Activated naive CD8-positive, alpha-beta T cell (primary cell): ENCODE measurements around the gene CCR5.

Experiments
- H3K27ac Mint-ChIP-seq: one replicate; pipeline ENCODE4 v1.8.0; 2021; ENCODE audit warnings: mixed read lengths
- H3K27me3 Mint-ChIP-seq: one replicate; pipeline ENCODE4 v1.8.0; 2021; ENCODE audit warnings: mixed read lengths
- H3K36me3 Mint-ChIP-seq: one replicate; pipeline ENCODE4 v1.8.0; 2021; ENCODE audit warnings: mixed read lengths
- H3K4me1 Mint-ChIP-seq: one replicate; pipeline ENCODE4 v1.8.0; 2021; ENCODE audit warnings: low read depth, mixed read lengths
- H3K4me3 Mint-ChIP-seq: one replicate; pipeline ENCODE4 v1.8.0; 2021; ENCODE audit warnings: mild to moderate bottlenecking, mixed read lengths
- H3K9me3 Mint-ChIP-seq: one replicate; pipeline ENCODE4 v1.8.0; 2021; ENCODE audit warnings: low read depth, mixed read lengths

CCR5 gene

DNA sequence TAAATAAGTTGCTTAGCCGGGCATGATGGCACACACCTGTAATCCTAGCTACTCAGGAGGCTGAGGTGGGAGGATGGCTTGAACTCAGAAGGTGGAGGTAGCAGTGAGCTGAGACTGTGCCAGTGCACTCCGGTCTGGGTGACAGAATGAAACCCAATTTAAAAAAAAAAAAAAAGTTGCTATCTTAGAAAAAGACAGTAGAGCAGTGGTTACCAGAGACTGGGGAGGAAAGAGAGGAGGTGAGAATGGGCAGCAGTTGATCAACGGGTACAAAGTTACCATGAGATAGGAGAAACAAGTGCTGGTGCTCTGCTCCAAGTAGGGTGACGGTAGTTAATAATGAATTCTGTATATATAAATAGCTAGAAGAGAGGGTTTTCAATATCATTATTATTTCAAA is 17.7 kb upstream of the CCR5 start:
- Mint-ChIP-seq H3K27ac (peak overlapping the region; percentile 23), H3K27me3 (peaks cover 7% of the 10 kb centered on the region), H3K36me3 (peaks cover 14% of the 10 kb centered on the region)

DNA sequence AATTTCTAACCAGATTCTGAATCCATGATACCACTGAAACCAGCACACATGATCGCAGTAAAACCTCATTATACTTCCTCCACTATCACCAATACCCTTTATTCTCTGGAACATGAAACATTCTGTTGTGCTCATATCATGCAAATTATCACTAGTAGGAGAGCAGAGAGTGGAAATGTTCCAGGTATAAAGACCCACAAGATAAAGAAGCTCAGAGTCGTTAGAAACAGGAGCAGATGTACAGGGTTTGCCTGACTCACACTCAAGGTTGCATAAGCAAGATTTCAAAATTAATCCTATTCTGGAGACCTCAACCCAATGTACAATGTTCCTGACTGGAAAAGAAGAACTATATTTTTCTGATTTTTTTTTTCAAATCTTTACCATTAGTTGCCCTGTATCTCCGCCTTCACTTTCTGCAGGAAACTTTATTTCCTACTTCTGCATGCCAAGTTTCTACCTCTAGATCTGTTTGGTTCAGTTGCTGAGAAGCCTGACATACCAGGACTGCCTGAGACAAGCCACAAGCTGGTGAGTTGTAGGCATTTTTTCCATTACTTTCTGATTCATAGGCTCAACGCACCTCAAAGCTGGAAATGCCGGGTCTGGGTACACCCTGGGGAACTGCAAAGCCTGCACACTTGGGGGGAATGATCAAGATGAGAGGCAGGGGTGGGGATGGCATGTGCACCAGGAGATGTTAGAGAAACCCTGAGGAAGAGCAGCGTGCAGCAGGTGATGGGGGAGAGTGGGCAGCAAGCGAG is 16.9 kb upstream of the CCR5 start, which contains the start of gene CCR2:
CCR2 (plus strand) TSS at position 465 of the 764 bp plus-strand sequence. CDS start 3,417 bp downstream, outside the sequence.
- peaks cover 7% of the 10 kb centered on the region for H3K27me3 Mint-ChIP-seq
- H3K27ac Mint-ChIP-seq: peak within 1 kb of the TSS; percentile 66
- H3K4me1 Mint-ChIP-seq: peaks cover 70% of the 10 kb centered on the region
- H3K4me3 Mint-ChIP-seq: peak within 1 kb of the TSS; percentile 62
- H3K9me3 Mint-ChIP-seq: peaks cover under 1% of the 10 kb centered on the region
- peaks cover 10% of the 10 kb centered on the region for H3K36me3 Mint-ChIP-seq

More for the DNA sequence above, 17.7 kb upstream of the CCR5 start:
- H3K4me1 Mint-ChIP-seq: peaks cover 78% of the 10 kb centered on the region
- H3K9me3 Mint-ChIP-seq: peaks cover 5% of the 10 kb centered on the region
- H3K4me3 Mint-ChIP-seq: peak overlapping the region; percentile 36

DNA sequence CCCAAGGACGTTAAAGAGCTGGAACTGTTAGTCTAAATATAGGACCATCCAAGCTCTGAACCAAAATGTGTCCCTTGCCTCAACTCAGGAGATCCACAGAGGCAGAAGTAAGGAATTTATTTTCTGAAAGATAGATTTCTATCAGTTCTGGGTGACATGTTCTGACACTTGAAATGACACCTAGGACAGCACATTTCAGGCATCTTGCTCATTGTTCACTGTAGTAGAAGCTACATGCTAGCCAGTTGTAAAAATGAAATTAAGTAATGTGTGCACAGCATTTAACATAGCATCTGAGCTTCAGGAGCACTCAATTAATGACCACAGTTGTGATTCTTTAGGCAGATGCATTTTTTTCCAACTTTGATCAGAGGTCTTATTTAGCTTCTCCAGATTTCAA is 16.3 kb upstream of the CCR5 start:
- peaks cover 65% of the 10 kb centered on the region for H3K4me1 Mint-ChIP-seq
- peaks cover 10% of the 10 kb centered on the region for H3K36me3 Mint-ChIP-seq
- H3K27me3 Mint-ChIP-seq: peaks cover 7% of the 10 kb centered on the region
- no peaks in the 10 kb centered on the region for H3K9me3 Mint-ChIP-seq
- H3K4me3 Mint-ChIP-seq: peak overlapping the region; percentile 62
- H3K27ac Mint-ChIP-seq: peak overlapping the region; percentile 66

DNA sequence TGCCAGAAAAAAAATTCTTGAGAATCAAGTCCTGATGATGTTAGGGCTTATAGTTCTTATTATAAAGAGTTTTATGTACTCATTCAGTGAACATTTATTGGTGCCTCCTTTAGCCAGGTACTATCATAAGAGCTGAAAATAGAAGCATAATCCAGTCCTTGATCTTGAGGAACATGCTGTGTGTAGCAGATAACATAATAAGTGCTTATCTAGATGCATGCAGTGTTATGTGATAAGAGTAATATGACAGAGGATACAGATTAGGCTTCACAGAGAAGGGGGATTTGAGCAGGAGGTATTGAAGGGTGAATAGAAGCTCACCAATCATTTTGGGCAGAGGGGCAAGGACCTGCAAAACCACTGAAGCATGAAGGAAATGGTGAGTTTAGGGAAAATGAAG is 15.8 kb upstream of the CCR5 start:
- Mint-ChIP-seq H3K4me3 (peak overlapping the region; percentile 27), H3K9me3 (no peaks in the 10 kb centered on the region), H3K36me3 (peaks cover 10% of the 10 kb centered on the region), H3K27ac (peak overlapping the region; percentile 52), H3K27me3 (peaks cover 7% of the 10 kb centered on the region), H3K4me1 (peaks cover 60% of the 10 kb centered on the region)

DNA sequence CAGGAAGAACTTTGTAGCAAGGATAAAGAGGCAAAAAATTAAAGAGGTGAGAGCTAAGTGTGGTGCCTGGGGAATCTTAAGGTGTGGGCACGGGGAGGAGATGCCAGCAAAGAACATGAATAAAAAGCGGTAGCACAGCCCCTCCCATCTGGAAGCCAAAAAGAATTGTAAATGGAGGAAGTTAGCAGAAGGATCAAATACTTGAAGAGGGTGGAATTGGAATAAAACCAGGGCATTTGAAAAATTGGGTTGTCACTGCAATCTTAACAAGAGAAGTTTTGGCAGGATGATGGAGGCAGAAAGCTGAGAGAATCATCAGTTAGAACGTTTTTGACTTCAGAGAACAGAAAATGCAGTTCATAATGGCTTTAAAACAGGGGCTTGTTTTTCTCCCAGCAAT is 14.5 kb upstream of the CCR5 start:
- H3K9me3 Mint-ChIP-seq: no peaks in the 10 kb centered on the region
- peaks cover 51% of the 10 kb centered on the region for H3K4me1 Mint-ChIP-seq
- no peak overlapping the region for H3K27ac Mint-ChIP-seq
- no peak overlapping the region for H3K4me3 Mint-ChIP-seq
- peaks cover 7% of the 10 kb centered on the region for H3K27me3 Mint-ChIP-seq
- peaks cover 10% of the 10 kb centered on the region for H3K36me3 Mint-ChIP-seq

DNA sequence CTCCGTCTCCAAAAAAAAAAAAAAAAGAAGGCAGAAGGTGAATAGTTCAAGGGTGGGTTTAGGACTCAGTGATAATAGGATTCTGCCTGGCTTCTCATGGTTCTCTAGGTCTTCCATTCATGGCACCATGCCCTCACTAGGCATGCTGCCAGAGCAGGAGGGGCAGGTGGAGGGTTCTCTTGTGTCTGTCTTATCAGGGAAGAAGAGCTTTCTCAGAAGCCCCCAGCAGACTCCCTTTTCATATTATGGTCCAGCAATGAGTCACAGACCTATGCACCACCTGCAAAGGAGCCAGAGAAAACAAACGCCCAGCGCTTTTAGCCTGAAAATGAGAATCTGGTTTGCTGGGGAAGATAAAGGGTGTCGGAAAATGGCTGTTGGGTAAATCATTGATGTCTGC is 13.8 kb upstream of the CCR5 start:
- Mint-ChIP-seq H3K9me3 (no peaks in the 10 kb centered on the region), H3K36me3 (peaks cover 10% of the 10 kb centered on the region), H3K27me3 (peaks cover 7% of the 10 kb centered on the region), H3K4me1 (peaks cover 45% of the 10 kb centered on the region), H3K27ac (no peak overlapping the region), H3K4me3 (no peak overlapping the region)

DNA sequence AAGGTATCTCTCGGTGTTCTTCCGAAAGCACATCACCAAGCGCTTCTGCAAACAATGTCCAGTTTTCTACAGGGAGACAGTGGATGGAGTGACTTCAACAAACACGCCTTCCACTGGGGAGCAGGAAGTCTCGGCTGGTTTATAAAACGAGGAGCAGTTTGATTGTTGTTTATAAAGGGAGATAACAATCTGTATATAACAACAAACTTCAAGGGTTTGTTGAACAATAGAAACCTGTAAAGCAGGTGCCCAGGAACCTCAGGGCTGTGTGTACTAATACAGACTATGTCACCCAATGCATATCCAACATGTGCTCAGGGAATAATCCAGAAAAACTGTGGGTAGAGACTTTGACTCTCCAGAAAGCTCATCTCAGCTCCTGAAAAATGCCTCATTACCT is 12.3 kb upstream of the CCR5 start:
- H3K27ac Mint-ChIP-seq: no peak overlapping the region
- H3K9me3 Mint-ChIP-seq: no peaks in the 10 kb centered on the region
- peaks cover 31% of the 10 kb centered on the region for H3K4me1 Mint-ChIP-seq
- no peak overlapping the region for H3K4me3 Mint-ChIP-seq
- peaks cover 7% of the 10 kb centered on the region for H3K27me3 Mint-ChIP-seq
- peaks cover 10% of the 10 kb centered on the region for H3K36me3 Mint-ChIP-seq

DNA sequence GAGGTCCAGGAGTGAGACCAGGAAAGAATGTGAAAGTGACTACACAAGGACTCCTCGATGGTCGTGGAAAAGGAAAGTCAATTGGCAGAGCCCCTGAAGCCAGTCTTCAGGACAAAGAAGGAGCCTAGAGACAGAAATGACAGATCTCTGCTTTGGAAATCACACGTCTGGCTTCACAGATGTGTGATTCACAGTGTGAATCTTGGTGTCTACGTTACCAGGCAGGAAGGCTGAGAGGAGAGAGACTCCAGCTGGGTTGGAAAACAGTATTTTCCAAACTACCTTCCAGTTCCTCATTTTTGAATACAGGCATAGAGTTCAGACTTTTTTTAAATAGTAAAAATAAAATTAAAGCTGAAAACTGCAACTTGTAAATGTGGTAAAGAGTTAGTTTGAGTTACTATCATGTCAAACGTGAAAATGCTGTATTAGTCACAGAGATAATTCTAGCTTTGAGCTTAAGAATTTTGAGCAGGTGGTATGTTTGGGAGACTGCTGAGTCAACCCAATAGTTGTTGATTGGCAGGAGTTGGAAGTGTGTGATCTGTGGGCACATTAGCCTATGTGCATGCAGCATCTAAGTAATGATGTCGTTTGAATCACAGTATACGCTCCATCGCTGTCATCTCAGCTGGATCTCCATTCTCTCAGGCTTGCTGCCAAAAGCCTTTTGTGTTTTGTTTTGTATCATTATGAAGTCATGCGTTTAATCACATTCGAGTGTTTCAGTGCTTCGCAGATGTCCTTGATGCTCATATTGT is 10.8 kb upstream of the CCR5 start:
- no peak overlapping the region for H3K4me3 Mint-ChIP-seq
- H3K27ac Mint-ChIP-seq: no peak overlapping the region
- H3K4me1 Mint-ChIP-seq: peaks cover 18% of the 10 kb centered on the region

DNA sequence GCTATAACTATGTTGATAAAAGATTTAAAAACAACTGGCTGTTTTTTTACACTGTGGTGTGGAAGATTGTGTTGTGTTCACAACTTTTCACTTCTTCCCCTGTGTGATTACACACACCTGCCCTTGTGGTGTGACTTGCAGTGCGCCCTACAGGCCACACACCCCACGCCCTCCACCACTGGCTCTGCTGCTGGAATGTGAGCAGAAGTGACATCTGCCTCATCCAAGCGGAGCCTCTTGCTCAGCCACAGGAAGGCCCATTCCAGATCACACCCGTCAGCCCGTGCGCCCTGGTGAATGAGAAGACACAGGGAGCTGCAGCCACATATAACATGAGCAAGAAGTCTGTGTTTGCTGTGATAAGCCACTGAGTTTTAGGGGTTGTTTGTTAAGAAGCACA is 9.8 kb upstream of the CCR5 start:
- peaks cover 6% of the 10 kb centered on the region for H3K36me3 Mint-ChIP-seq
- no peak overlapping the region for H3K27ac Mint-ChIP-seq

More for the DNA sequence above, 10.8 kb upstream of the CCR5 start:
- Mint-ChIP-seq H3K9me3 (no peaks in the 10 kb centered on the region), H3K36me3 (peaks cover 10% of the 10 kb centered on the region), H3K27me3 (peaks cover 7% of the 10 kb centered on the region)

DNA sequence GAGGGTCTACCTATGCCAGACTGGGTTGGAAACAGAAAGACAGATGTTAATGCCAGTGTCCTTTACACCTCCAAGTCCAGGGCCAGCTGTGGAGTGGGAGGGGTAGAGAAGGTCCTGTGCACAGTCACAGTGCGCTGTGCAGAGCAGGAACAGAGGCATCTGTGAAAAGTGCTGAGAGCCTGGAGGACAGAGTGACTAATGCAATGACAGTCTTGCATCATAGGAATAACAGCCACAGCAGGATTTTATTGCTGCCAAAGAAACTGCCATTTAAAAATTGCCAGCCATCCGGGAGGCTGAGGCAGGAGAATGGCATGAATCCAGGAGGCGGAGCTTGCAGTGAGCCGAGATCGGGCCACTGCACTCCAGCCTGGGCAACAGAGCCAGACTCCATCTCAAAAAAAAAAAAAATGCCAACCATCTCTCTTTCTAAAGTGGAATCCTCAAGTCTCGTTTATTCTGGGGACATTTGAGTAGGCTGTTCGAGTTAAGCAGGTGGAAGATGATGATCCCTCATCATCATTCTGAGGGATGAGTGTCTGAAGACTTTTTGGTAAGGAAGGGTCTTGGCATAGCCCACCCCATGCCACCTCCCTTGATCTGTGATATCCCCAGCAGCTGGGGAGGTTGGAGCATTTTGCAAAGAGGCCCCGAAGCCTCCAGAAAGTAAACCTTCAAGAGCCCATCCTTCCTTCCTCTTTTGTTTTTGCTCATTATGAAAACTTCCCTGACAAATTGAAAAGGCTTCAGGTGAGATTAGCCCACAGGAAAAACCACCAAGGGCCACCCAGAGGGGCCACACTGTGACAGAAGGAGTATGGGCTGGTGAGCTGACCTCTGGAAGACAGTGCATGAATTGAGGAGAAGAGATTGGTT is 9.1 kb upstream of the CCR5 start:
- no peaks in the 10 kb centered on the region for H3K9me3 Mint-ChIP-seq
- peaks cover 5% of the 10 kb centered on the region for H3K4me1 Mint-ChIP-seq
- H3K36me3 Mint-ChIP-seq: peaks cover 2% of the 10 kb centered on the region
- H3K27ac Mint-ChIP-seq: no peak overlapping the region
- H3K27me3 Mint-ChIP-seq: no peaks in the 10 kb centered on the region
- H3K4me3 Mint-ChIP-seq: no peak overlapping the region

More for the DNA sequence above, 9.8 kb upstream of the CCR5 start:
- Mint-ChIP-seq H3K4me3 (no peak overlapping the region), H3K4me1 (peaks cover 10% of the 10 kb centered on the region), H3K9me3 (no peaks in the 10 kb centered on the region), H3K27me3 (peaks cover 1% of the 10 kb centered on the region)

DNA sequence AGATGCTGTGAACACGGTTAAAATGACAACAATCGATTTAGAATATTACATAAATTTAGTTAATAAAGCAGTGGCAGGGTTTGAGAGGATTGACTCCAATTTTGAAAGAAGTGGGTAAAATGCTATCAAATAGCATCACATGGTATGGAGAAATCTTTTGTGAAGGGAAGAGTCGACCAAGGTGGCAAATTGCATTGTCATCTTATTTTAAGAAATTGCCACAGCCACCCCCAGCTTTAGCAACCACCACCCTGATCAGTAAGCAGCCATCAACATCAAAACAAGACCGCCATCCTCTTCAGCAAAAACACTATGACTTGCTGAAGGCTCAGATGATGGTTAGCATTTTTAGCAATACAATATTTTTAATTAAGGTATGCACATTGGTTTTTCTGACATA is 5.7 kb upstream of the CCR5 start:
- Mint-ChIP-seq H3K9me3 (no peaks in the 10 kb centered on the region), H3K4me3 (no peak overlapping the region), H3K36me3 (no peaks in the 10 kb centered on the region), H3K27ac (no peak overlapping the region), H3K27me3 (no peaks in the 10 kb centered on the region), H3K4me1 (peaks cover 25% of the 10 kb centered on the region)

DNA sequence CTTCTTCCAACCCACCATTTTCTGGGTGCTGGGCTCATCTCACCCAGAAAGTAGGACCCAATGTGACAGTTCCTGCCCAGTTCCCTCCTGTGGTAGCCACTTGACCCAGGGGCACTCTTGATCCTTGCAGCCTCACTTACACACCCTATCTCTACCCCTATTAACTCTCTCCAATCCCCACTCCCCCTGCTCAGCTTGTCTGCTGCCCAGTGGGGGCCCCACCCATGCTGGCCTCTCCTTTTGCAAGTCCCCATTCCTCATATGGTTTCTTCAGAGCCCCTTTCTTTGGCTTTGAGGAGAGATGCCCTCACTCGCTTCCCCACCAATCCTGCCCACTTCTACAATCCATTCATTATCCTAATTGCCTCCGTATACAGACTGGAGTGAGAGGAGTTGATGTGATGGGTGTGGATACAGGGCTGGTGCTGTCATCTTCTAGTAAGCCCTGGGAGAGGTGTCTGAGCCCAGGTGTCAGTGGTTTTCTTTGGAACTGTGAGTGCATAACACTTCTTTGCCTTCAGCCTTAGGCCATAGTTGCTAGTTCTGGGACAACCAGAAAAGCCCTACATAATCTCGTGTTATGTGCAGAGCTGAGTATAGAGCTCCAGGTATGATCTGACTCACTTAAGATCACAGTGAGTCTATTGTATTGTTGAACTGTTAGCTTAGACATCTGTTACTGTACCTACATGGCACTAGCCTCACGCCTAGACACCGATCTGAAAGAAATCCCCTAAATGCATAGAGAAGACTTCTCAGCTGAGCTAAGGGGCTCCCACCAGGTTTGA is 4.8 kb upstream of the CCR5 start:
- no peaks in the 10 kb centered on the region for H3K36me3 Mint-ChIP-seq
- H3K27ac Mint-ChIP-seq: no peak overlapping the region
- no peaks in the 10 kb centered on the region for H3K27me3 Mint-ChIP-seq
- peaks cover 29% of the 10 kb centered on the region for H3K4me1 Mint-ChIP-seq
- no peak overlapping the region for H3K4me3 Mint-ChIP-seq
- no peaks in the 10 kb centered on the region for H3K9me3 Mint-ChIP-seq

DNA sequence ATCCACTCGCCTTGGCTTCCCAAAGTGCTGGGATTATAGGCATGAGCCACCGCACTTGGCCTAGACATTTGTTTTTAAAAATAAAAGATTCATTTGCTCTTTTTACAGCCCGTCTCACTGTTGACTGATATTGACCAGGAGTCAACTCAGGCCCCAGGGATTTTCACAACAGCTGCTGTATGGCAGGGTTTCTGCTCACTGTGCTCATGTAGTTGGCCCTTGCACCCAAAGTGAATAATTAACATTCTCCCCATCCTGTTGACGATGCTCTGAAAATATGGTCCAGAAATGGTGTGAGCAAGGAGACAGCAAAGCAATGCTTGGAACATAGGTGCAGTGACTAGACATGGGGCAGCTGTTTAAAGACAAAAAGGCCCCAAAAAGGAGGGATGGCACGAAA is 2.9 kb upstream of the CCR5 start:
- Mint-ChIP-seq H3K4me3 (no peak overlapping the region), H3K4me1 (peaks cover 43% of the 10 kb centered on the region), H3K27me3 (no peaks in the 10 kb centered on the region), H3K9me3 (no peaks in the 10 kb centered on the region), H3K27ac (no peak overlapping the region), H3K36me3 (no peaks in the 10 kb centered on the region)

DNA sequence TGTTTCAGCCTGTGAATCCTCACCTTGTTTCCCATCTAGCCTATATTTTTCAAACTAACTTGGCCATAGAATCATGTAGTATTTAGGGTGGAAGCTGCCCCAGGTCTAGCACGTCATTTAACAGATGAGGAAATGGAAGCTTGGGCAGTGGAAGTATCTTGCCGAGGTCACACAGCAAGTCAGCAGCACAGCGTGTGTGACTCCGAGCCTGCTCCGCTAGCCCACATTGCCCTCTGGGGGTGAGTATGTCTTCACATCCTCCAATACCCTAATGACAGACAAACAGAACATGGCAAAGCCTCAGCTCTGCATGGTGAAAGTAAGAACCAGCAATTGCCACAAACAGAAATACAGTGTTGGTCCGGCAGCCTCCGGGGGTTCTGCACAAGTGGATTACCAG is 2.2 kb upstream of the CCR5 start:
- Mint-ChIP-seq H3K4me3 (no peak overlapping the region), H3K4me1 (peaks cover 43% of the 10 kb centered on the region), H3K27ac (no peak overlapping the region), H3K27me3 (no peaks in the 10 kb centered on the region), H3K9me3 (no peaks in the 10 kb centered on the region), H3K36me3 (no peaks in the 10 kb centered on the region)
